ENCODE data around the gene COQ10A.

The COQ10A gene

DNA sequence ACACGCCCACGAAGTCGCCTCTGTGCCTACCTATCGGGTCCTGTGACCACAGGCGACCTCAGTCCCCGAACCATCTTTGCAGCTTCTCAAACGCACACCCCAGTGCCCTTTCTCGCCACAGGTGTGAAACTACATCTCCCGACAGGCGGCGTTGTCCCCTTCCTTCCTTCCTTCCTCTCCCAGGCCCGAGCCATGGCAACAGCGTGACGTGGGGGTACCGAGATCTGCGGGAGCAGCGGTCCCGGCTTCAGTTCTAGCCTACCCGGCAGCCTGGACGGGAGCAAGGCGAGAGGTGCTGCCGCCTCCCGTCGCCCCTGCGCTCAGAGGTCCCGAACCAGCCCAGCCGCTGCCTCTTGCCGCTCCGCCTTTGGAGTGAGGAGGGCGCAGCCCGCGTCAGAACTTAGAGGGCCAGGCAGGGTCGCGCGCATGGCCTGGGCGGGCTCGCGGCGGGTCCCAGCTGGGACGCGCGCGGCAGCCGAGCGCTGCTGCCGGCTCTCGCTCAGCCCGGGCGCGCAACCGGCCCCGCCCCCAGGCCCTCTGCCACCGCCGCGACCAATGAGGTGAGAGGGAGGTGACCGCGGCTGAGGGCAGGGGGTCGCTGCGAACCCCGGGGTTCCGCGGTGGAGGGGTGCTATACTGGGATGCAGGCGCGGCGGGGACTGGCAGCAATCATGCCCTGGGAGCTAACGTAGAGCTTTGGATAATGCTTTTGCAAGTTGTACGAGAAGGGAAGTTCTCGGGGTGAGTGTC is at the start of gene COQ10A:
TSS of gene COQ10A (plus strand) at position 250 of the 750 bp plus-strand sequence. CDS start at position 427, 177 bp downstream.
- peak; percentile 93 for DNase-seq (ENCODE audit: low spot score)

DNA sequence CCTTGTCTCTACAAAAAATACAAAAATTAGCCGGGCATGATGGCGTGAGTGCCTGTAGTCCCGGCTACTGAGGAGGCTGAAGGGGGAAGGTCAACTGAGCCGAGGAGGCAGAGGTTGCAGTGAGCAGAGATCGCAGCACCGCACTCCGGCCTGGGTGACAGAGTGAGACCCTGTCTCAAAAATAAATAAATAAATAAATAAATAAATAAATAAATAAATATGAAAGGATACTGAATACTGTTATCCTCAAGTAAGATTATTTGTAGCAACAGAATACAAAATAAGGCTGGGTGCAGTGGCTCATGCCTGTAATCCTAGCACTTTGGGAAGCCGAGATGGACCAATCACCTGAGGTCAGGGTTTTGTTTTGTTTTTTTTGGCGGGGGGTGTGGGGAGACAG is 46.9 kb upstream of the COQ10A start:
- DNase-seq (ENCODE audit: low spot score): no peak

DNA sequence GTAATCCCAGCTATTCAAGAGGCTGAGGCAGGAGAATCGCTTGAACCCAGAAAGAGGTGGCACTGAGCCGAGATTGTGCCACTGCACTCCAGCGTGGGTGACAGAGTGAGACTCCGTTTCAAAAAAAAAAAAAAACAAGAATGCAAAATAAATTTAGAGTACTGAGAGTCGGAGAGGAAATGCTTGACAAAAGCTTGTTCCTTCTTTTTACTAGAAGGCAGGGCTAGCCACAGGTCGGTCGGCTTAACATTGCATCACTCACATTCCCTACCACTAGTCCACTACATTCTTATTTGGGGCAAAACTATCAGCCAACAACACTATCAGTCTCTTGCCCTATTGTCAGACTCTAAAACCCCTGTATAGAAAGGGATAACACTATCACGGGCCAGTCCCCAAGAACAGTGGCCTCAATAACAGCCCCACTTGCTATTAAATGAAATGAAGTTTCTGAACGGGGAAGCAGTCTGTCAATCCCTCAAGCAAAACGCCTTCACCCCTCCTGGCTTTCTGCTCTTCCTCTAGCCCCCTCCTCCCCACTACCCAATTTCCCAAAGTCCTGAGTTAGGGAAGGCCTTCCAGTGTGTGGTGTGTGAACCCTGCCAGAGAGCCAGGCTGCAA is 46.0 kb upstream of the COQ10A start:
- DNase-seq (ENCODE audit: low spot score): no peak

DNA sequence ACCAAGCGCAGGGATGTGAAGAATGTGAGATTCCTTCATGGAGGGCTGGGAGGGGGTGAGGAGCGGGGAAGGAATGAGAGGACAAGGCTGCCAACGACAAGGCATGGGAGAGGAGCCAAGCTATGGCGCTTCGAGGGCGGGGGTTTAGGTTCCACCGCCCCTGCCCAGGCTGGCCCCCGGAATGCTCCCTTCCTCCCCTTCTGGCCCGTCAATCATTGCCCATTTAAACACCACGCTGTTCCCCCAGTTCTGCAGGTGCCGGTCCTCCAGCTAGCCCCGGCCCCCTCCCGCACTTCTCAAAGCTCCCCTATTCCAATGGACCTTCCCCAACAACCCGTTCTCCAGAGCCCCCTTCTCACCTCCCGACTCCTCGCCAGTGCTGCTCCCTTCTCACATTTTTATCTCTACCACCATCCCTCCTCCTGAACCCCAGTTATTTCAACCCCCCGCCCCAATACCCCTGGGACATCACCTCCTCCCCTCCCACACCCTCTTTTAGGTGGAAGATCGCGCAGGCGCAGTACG is 45.4 kb upstream of the COQ10A start:
- DNase-seq (ENCODE audit: low spot score): peak; percentile 43

DNA sequence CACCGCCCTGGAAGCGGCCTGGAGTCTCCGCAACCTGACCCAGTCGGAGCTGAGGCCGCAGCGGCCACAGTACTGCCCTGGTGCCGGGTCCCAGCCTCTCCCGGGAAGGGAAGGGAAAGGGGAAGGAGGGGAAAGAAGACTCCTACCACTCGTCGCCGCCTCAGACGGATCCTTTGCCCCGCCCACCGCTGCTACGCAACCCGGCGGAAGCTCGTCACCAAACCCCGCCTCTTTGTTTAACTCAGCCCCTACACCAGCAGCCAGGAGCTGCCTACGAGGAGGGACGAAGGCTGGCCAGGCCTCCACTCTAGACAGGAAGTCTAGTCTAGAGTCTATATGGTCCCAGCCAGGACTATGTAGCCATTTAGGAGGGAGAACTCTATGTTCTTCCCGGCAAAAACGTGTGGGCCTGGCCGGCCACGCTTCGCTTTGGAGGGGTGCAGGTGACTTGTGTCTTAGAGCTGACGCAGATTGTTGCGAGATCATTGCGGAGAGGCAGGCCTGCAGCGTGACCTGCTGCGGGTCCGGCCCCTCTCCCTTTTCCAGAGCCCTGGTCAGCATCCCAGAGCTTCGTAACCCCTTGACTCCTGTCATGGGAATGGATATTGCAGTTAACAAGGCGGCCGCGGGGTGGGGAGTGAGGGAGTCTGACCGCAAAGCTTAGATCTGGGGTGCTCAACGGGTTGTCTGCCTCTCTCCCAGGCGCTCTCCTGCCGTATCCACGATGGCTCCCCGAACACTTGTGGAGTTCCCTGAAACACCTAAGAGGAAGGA is 44.8 kb upstream of the COQ10A start, which contains the start of gene RNF41:
TSS of gene RNF41 (minus strand) at position 166 of the 774 bp plus-strand sequence. CDS start 7,875 bp downstream, outside the sequence.
- peak; percentile 100 for DNase-seq (ENCODE audit: low spot score)

DNA sequence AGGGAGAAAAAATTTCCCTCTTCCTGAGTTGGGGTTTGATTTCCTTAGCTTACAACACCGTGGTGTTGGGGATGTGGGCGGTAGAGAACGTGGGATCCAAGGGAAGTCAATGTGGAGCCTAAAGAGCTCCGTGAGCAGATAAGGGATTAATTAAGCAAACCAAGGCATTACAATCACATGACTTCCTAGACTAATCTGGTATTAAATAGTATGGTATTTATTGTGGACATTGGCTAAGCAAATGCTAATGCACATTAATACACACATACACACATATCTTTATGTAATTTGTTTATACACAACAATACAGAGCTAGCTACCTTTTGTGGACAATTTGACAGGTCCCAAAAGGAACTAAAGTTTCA is 44.2 kb upstream of the COQ10A start:
- peak; percentile 15 for DNase-seq (ENCODE audit: low spot score)

DNA sequence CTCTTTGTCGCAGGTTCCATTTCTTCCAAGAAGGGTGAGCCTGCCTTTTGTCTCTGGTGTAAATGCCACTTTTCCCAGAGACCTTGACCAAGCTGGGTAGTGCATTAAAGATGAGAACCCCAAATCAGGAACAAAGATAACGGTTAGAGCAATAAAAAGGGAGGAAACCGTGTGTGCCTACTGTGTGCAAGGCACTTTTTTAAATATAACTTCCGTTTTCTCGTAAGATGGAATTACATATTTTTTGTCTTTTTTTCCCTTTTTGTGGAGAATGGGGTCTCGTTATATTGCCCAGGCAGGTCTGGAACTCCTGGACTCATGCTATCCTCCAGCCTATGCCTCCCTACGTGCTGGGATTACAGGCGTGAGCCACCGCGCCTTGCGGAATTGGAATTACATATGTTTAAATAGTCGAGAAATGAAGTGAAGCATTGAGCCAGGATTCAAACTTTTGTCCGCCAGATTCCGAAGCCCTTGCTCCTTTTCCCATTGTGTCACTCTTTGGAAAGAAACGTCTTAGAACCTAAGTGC is 43.1 kb upstream of the COQ10A start:
- DNase-seq (ENCODE audit: low spot score): no peak

DNA sequence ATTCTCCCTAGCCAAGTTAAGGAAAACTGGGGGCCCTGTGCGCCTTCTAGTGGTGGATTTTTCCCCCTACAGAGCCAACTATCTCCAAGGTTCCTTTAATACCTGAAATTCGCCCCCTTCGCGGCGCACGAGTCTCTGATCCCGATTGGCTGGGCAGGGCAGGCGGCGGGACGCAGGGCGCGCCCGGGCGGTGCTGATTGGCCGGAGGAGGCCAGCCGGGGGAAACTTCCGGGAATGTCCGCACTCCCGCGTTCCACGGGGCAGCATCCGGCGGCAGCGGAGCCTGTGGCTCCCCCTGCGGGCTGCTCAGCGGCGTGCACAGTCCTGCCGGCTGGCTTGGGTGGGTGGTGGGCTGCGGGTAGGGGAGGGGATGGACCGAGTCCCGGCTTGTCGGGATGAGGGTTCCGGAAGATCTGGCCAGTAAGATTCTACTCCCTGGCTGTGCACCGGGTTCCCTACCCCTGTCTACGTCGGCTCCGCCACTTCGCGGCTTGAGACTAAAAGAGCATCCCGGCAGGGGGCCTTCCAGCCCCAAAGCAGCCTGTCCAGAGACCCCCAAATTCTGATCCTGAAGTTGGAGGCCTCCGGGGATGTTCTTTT is 42.5 kb upstream of the COQ10A start, which contains the start of gene NABP2:
TSS of gene NABP2 (plus strand) at position 241 of the 600 bp plus-strand sequence. CDS start 515 bp downstream, outside the sequence.
- peak; percentile 100 for DNase-seq (ENCODE audit: low spot score)

DNA sequence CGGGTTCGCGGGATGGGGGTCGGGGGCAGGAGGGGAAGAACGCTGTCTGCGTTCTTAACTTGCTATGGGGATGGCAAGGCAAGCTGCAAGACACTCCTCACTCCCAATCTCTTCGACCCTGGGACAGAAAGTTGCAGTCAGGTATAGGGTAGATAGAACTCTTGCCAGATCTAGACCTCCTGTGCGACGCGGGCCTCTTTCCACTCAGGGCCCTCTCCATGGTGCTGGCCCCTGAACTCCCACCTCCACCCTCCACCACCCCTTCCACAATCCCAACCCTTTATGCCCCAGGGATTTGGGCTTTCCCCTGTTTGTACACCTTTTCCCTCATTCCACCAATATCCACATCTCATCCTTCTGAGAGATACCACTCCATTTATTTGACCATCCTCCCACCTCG is 41.8 kb upstream of the COQ10A start:
- DNase-seq (ENCODE audit: low spot score): no peak

DNA sequence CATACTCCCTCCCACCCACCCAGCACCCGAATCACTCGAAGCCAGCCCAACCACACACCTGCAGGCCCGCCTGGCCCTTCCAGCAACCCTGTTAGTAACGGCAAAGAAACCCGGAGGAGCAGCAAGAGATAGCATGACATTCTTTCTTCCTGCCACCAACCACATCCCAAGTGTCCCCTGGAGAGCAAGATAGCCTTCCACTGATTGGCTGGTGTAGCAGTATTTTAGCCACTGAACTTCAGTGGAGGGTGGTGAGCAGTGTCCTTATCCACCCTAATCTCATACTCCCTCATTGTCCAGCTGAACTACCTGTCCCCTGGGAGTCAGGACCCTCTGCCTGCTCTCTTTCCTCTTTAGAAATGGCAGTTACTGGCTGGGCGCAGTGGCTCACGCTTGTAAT is 37.7 kb upstream of the COQ10A start:
- no peak for DNase-seq (ENCODE audit: low spot score)

DNA sequence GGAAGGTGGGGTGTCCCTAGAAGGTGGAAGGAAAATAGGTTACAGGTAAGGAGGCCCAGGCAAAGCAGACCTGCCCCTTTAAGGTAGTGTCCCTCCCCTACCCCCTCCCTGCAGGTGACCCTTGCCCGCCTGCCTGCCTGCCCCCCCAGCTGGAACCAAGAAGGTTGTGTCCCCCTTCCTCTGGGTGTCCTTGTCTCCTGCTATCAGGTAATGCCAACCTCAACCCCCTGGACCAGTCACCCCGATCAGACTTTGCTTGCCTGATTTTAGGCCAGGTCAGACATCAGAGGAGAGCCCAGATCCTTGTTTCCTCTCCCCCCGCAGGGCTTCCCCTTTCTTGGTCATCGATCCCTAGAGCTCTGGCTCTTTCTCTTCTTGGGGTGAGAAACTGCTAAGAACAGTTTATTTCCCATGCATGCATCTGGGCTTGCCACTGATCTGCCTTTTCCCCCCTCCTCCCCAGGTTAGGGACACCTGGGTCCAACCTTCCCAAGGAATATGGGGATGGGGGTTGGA is 36.8 kb upstream of the COQ10A start, which contains the start of gene SLC39A5:
TSS of gene SLC39A5 (plus strand) at position 136 of the 516 bp plus-strand sequence. CDS start 1,224 bp downstream, outside the sequence.
- no peak for DNase-seq (ENCODE audit: low spot score)

DNA sequence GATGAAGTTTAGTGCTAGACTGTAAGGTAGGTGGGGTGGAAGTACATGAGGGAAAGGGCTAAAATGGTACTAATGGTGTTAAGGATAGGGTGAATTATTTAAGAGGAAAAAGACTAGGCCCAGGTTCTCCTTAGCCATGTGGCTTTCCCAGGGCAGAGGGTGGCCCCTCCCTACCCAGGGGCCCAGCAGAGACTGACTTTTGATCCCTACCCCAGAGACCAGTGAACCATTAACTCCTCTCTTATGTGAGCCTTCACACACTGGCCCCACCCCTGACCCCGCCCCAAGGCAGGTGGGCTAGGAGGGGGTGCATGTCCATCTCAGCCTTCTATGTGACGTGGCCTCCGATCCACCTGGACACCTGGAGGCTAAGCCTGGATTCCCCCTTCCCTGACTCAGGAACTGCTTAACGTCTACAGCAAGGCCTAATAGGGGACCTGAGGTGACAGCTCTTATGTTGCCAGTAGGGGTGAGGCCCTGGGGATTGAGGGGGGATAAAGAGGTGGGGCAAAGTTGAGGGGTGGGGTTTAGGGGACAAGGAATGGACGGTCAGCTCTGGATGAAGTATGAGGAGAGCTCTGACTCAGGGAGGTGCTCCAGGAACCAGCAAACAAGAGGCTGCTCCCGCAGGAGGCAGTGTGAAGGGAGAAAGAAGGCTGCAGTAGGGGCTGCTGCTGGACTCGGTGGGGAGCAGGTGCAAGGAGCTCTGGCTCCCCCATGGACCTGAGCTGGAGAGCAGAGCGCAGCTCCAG is 36.1 kb upstream of the COQ10A start:
- DNase-seq (ENCODE audit: low spot score): peak; percentile 18

DNA sequence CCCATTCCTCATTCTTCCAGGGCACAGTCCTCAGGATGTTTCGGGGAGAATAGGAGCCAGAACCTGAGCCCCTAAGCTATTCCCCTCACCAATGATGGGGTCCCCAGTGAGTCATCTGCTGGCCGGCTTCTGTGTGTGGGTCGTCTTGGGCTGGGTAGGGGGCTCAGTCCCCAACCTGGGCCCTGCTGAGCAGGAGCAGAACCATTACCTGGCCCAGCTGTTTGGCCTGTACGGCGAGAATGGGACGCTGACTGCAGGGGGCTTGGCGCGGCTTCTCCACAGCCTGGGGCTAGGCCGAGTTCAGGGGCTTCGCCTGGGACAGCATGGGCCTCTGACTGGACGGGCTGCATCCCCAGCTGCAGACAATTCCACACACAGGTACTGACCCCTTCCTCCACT is 35.6 kb upstream of the COQ10A start:
- DNase-seq (ENCODE audit: low spot score): no peak

DNA sequence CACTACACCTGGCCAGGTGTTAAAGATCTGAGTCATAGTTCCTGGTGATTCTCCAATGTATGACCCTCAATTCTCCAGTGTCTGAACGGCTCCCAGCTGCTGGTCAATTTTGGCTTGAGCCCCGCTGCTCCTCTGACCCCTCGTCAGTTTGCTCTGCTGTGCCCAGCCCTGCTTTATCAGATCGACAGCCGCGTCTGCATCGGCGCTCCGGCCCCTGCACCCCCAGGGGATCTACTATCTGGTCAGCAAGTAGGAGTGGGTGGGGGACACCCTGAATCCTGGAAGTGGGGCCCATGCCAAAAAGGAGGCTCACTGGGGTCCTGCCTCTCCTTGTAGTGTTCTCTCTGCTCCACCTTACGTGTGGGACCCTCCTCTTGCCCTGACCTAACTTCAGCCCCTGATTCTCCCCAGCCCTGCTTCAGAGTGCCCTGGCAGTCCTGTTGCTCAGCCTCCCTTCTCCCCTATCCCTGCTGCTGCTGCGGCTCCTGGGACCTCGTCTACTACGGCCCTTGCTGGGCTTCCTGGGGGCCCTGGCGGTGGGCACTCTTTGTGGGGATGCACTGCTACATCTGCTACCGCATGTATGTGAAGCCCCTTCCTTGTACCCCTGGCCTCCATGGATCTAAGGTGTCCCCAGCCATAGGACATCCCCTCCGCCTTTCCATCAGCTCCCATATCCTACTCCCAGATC is 31.9 kb upstream of the COQ10A start:
- DNase-seq (ENCODE audit: low spot score): no peak

DNA sequence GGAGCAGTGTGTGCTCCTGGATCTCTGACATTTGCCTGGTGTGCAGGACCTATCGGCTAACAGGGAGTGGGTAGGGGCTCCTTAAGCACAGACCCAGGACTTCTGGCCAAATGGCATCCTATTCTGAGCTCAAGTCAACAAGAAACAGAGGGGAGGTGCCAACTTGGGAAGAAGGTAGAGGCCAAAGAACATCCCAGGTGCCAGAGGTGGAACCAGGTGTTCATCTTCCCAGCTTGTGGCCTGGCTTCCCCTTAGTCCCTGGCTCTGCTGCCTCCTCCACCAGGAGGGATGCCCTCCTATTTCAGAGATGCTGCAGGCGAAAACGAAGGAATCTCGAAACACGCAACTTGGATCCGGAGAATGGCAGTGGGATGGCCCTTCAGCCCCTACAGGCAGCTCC is 30.7 kb upstream of the COQ10A start:
- no peak for DNase-seq (ENCODE audit: low spot score)

DNA sequence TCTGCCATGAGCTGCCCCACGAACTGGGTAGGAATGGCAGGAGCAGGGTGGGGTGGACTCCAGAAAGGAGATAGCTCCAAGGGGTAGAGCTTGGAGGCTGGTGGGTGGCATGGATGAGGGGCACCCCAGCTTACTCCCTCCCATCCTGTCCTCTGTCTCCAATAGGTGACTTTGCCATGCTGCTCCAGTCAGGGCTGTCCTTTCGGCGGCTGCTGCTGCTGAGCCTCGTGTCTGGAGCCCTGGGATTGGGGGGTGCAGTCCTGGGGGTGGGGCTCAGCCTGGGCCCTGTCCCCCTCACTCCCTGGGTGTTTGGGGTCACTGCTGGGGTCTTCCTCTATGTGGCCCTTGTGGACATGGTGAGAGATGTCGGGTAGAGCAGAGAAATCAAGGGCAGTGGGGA is 29.8 kb upstream of the COQ10A start:
- no peak for DNase-seq (ENCODE audit: low spot score)

DNA sequence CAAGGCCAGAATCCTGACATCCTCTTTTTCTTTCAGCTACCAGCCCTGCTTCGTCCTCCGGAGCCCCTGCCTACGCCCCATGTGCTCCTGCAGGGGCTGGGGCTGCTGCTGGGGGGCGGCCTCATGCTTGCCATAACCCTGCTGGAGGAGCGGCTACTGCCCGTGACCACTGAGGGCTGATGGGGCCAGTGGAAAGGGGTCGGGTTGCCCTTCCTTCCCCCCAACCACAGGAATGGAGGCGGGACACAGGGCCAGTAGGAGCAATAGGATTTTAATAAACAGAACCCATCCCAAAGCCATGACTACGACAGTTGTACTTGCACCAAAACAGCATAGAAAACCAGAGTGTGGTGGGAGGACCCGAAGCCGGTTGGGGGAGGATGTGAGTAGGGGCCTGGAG is 29.2 kb upstream of the COQ10A start:
- DNase-seq (ENCODE audit: low spot score): no peak

DNA sequence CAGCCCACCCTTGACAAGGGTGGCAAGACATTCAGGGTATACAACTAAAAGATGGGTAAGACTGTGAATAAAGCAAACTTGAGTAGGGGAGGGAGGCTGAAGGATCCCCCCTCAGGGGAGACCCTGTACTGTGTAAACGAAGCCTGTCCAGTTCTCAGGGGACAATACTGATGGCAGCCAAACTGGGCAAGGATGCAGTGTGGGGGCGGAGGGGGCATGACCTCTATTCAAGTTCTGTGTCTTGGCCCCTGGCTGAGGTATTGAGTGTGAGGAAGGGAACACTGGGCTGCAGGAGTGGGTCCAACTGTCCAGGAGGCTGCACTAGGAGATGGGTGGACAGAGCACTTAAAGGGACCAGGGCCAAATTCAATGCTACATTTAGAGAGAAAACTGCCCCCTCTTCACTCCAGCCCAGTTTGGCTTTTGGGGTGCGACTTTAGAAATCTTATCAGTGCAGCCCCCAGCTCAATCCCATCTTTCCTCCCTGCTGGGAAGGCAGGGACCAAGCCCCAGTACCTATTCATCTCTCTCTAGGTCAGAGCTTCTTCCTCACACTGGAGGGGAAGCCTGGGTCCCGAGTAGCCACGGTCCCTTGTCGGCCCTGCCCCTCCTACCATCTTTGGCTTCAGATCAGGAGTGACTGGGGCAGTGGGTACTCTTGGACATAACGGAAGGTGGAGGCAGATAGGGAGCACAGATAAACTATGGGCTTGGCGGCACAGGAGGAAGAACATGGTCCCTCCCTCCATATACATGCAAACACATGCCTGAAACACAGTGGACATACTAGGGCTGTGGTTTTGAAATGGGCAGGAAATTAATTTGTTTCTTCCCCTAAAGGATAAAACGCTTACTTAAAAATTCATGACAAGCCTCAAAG is 25.1 kb upstream of the COQ10A start:
- DNase-seq (ENCODE audit: low spot score): no peak

DNA sequence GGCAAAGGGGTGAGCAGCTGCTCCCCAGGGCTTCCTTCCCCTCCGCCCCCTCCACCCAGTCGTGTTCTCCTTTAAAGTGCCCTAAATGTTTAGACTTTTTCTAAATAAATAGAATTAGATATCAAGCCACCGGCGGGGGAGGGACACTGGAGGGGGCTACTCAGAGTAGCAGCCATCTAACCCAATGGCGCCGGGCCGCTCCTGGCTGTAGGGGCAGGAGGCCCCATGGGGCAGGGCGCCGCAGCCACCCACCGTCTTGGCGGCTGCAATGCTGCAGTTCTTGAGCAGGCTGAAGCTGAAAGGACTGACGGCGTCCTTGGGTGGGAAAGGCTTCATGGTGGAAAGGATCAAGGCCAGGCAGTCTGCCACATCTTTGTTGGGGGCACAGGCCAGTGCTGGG is 23.8 kb upstream of the COQ10A start:
- no peak for DNase-seq (ENCODE audit: low spot score)
